GM12874 (cell line): ENCODE results near the gene NOX1.
A peak's percentile ranks its signal among the peaks of the same experiment; 100 is the strongest.

ENCODE experiments used
- TF ChIP-seq, protein P1 (sequence below): IDR thresholded peaks from 2 replicates; pipeline ENCODE4 v1.5.1; 2011; ENCODE audit warnings: low read depth, mild to moderate bottlenecking, control low read depth, low read length, moderate library complexity; ENCODE audit not compliant: insufficient read depth

The NOX1 gene

DNA sequence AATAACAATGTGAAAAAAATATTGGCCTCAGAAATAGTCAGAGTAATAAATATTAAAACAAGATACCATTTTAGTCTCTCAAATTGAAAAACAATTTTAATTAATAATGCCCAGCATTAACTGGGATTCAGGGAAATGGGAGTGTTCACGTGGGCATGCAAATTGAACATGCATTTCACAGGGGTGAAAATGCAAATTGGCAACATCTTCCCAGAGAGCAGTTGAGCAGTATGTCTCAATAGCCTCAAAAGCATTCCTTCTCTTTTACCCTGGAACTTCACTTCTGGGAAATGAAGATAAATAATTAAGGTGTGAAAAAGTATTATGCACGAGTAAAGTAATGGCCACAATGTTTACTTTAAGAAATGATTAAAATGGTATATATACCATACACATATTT lies 21.3 kb downstream of the NOX1 start:
- TF ChIP-seq, protein P1, sequence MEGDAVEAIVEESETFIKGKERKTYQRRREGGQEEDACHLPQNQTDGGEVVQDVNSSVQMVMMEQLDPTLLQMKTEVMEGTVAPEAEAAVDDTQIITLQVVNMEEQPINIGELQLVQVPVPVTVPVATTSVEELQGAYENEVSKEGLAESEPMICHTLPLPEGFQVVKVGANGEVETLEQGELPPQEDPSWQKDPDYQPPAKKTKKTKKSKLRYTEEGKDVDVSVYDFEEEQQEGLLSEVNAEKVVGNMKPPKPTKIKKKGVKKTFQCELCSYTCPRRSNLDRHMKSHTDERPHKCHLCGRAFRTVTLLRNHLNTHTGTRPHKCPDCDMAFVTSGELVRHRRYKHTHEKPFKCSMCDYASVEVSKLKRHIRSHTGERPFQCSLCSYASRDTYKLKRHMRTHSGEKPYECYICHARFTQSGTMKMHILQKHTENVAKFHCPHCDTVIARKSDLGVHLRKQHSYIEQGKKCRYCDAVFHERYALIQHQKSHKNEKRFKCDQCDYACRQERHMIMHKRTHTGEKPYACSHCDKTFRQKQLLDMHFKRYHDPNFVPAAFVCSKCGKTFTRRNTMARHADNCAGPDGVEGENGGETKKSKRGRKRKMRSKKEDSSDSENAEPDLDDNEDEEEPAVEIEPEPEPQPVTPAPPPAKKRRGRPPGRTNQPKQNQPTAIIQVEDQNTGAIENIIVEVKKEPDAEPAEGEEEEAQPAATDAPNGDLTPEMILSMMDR, result no peak

DNA sequence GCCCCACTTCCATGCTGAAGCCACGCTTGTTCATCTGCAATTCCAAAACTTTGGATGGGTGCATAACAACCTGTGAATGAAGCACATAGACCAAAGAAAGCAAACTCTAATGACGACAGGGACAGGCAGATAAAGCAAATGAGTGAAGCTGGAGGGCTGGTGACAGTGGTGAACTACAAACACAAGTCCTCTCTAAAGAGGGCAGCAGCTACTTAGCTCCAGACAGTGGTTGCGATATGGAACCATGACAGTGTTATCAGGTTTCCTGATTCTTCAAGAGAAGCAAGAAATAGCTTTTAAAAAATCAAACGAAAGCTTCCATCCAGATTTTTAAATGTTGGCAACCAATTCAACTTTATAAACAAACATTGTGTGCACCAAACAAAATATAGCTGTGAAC lies 23.8 kb downstream of the NOX1 start:
- TF ChIP-seq, protein P1, result no peak

DNA sequence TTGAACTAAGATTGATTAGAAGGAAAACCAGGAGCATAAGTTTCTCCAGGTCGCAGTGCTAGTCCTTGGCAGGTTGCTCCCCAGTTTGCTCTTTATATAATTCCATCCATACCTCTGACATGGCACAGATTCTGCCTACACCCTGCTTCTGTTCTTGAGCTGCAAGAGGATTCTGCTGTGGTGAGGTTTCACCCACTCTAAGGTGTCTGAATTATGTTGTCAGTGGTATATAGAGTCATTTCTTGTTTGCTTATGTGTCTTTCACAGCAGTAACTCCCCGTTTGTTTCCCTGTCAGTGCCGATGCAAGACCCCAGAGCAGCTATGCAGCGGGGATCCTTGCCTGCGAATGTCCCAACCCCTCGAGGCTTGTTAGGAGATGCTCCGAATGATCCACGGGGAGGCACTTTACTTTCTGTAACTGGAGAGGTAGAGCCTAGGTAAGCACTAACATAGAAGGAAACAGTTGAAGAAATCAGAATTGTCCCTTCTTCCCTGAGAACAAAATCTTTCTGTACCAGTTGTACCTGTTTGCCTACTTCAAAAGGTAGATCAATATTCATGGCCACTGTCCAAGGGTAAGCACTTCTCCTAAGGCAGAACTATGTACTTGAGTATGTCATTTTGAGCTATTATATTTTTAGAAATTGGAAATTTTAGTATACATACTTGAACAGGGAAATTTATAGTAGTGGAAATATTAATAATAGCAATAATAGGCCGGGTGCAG lies 42.8 kb downstream of the NOX1 start:
- TF ChIP-seq, protein P1, result no peak

DNA sequence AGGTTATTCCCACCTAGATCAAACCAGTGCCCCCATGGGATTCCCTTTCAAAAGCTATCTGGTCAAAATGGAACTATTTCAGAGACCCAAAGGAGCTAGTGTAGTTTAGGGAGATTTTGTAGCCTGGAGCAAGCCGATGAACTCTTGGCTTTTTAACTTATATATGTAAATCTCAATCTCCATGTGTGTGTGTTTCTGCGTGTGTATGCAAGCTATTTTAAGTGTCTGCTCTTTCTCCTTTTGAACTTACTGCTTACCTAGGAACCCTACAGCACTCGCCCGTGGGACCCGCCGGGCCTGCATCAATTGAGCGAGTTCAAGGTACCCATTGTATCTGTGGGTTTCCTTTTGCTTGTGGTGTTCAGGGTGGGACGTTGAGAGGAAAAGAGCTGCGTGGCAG lies 43.6 kb downstream of the NOX1 start:
- TF ChIP-seq, protein P1, result no peak

DNA sequence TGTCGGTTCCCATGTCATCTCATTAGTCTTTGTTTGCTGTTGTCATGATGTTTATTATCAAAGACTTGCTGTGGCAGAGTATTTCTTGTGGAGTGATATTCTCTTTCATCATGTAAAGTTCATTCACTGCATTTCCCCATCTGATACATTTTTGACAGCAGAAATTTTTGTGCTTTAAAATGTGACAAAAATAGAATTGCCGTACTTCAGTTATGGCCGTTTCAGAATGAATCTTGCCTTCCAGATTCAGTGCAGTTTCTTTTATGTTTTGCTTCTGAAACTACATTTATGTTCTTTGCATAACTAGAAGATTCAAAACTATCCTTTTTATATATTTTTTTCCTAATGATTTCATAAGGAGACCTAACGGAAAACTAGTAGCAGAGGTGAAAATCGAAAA lies 44.0 kb downstream of the NOX1 start:
- TF ChIP-seq, protein P1, result no peak

DNA sequence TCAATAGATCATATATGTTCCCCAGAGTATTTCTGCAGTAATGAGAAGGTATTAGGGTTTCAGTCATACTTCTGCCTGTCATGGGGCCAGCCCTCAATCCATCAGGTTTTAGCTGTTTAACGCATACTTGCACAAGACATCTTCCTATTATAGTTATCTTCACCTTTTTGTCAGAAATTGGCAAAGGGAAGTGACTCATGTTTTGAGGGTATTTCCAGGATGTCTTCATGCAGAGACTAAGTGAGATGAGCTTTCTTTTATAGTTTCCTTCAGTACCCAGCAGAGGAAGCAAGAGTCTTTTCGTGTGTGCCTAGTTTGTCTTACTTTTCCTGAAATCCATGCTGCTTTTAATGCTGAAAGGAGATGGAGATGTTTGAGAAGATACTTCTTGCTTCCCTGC lies 44.4 kb downstream of the NOX1 start:
- TF ChIP-seq, protein P1, result no peak

DNA sequence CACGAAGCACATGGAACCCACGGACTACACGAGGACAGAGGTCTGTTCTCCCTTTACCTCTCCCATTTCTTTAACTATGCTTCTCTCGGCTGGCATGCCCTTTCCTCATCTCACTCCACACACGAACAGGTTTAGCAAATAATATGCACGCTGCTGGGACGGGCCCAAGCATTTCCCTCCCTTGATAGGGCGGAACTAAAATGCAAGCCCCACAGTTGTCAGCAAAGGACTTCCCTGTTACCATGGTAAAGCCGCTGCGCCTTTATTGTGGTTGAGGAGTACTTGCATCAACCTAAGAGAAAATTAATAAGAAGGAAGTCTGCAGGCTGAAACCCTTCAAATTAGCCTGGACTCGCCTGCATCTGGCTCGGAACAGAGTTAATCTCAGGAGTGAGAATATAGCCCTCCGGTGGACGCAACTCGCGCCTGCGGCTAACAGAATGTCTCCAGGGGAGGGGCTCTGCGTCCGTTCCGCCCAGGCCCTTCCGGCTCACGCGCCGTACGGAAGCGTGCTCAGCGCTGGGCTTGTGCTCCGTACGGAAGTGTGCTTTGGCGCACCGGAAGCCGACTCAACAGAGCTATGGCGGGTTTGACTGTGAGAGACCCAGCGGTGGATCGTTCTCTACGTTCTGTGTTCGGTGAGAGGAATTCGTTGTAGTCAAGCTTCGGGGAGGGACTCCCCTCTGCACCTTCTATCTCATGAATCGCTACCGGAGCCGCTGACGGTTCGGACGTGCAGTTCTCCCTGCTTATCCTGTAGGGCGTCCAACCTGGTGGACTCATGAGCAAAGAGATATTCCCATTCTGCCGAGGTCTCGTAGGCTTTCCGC lies 54.1 kb downstream of the NOX1 start, which contains the start of gene CSTF2:
CSTF2 (plus strand) TSS at position 555 of the 830 bp plus-strand sequence; CDS start at position 581, 26 bp downstream.
- TF ChIP-seq, protein P1, result 0 out of 2 replicates have a peak, but pooled peaks have one; percentile 7
